ENCODE data around the gene PRICKLE4.
"Not testable (repeated sequence)": the region's sequence is repeated elsewhere in the genome, so short reads cannot be mapped to it uniquely, and the experiment has no call there.

Gene PRICKLE4

GRCh38 chr6:41766043-41766664 is 14.4 kb upstream of the PRICKLE4 start:
- H3K27me3 ChIP-seq (ENCODE audit: control insufficient read depth, insufficient read depth, low read length); H3K36me3 ChIP-seq (ENCODE audit: control insufficient read depth, insufficient read depth, low read length); H3K27ac ChIP-seq (ENCODE audit: low read depth, low read length); H3K9me3 ChIP-seq (ENCODE audit: control insufficient read depth, insufficient read depth, low read depth, low read length); H3K4me3 ChIP-seq (ENCODE audit: low read depth, low read length); H3K9ac ChIP-seq (ENCODE audit: low read length): not testable (repeated sequence)
- peaks cover 19% of the 10 kb centered on the region; the same call in 1 of the 2 replicates for H3K4me1 ChIP-seq (ENCODE audit: control insufficient read depth, insufficient read depth, low read length)

DNA sequence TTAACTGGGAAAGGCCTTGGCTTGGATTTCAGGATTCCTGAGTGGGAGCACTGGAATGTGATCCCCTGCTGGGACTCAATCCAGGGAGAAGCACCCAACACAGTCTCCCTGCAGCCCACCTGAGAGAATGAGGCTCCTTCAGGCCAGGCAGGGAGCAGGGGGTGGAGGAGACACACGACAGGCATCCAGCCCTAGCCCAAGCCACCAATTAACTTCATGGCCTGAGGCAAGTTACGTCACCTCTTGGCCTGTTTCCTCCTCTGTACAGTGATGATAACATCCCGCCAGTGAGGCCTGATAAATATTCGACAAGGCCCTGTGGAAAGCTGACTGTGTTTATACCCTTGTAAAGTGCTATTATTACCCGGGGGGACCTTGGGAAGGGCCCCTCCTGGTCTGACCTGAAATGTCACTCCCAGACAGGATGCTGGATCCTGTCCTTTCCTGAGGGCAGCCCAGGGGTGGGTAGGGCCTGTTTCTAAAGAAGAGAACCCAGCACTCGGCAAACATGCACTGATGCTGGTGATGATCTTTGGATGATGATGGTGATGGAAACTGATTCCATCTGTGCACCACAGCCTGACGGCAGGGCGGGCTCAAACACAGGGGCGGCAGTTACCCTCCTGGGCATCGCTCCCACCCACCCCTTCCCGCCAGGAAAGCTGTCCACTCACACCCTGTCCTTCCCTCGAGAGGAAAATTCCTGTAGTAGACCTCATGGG is 13.3 kb upstream of the PRICKLE4 start:
- Histone ChIP-seq H3K27ac (ENCODE audit: low read depth, low read length) (no peak overlapping the region), H3K27me3 (ENCODE audit: control insufficient read depth, insufficient read depth, low read length) (no peaks in the 10 kb centered on the region), H3K9ac (ENCODE audit: low read length) (no peak overlapping the region), H3K36me3 (ENCODE audit: control insufficient read depth, insufficient read depth, low read length) (peaks cover 18% of the 10 kb centered on the region), H3K4me1 (ENCODE audit: control insufficient read depth, insufficient read depth, low read length) (peaks cover 19% of the 10 kb centered on the region; the same call in 1 of the 2 replicates), H3K9me3 (ENCODE audit: control insufficient read depth, insufficient read depth, low read depth, low read length) (no peaks in the 10 kb centered on the region), H3K4me3 (ENCODE audit: low read depth, low read length) (no peak overlapping the region)

GRCh38 chr6:41768545-41769308 is 11.9 kb upstream of the PRICKLE4 start:
- Histone ChIP-seq H3K27ac (ENCODE audit: low read depth, low read length) (no peak overlapping the region), H3K9me3 (ENCODE audit: control insufficient read depth, insufficient read depth, low read depth, low read length) (no peaks in the 10 kb centered on the region), H3K9ac (ENCODE audit: low read length) (no peak overlapping the region), H3K27me3 (ENCODE audit: control insufficient read depth, insufficient read depth, low read length) (no peaks in the 10 kb centered on the region), H3K4me1 (ENCODE audit: control insufficient read depth, insufficient read depth, low read length) (peaks cover 19% of the 10 kb centered on the region; the same call in 1 of the 2 replicates), H3K4me3 (ENCODE audit: low read depth, low read length) (no peak overlapping the region), H3K36me3 (ENCODE audit: control insufficient read depth, insufficient read depth, low read length) (peaks cover 25% of the 10 kb centered on the region)

DNA sequence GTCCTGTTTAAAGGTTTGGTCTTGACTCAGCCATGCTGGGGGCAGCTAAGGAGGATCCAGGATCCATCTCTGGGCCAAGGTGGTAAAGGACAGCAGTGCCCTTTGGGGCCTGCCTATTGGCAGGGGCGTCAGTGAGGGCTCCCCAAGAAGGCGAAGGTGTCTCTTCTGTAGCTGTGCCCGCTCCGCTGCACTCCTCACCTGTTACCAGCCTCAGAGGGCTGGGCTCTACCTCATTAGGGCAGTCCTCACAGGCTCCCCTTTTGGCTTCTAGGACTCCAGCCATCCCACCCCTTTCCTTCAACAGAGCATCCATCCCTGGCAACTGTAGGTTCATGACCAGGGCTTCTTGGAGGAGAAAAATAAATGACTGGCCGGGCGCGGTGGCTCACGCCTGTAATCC is 11.2 kb upstream of the PRICKLE4 start:
- H3K27ac ChIP-seq (ENCODE audit: low read depth, low read length): no peak overlapping the region
- no peaks in the 10 kb centered on the region for H3K9me3 ChIP-seq (ENCODE audit: control insufficient read depth, insufficient read depth, low read depth, low read length)
- no peak overlapping the region for H3K4me3 ChIP-seq (ENCODE audit: low read depth, low read length)

GRCh38 chr6:41770381-41771057 is 10.1 kb upstream of the PRICKLE4 start:
- peaks cover 19% of the 10 kb centered on the region; the same call in 1 of the 2 replicates for H3K4me1 ChIP-seq (ENCODE audit: control insufficient read depth, insufficient read depth, low read length)
- no peaks in the 10 kb centered on the region for H3K9me3 ChIP-seq (ENCODE audit: control insufficient read depth, insufficient read depth, low read depth, low read length)
- H3K36me3 ChIP-seq (ENCODE audit: control insufficient read depth, insufficient read depth, low read length): peaks cover 40% of the 10 kb centered on the region
- no peak overlapping the region for H3K4me3 ChIP-seq (ENCODE audit: low read depth, low read length)
- H3K27ac ChIP-seq (ENCODE audit: low read depth, low read length): no peak overlapping the region
- H3K27me3 ChIP-seq (ENCODE audit: control insufficient read depth, insufficient read depth, low read length): no peaks in the 10 kb centered on the region
- no peak overlapping the region for H3K9ac ChIP-seq (ENCODE audit: low read length)

More for the DNA sequence above, 11.2 kb upstream of the PRICKLE4 start:
- peaks cover 19% of the 10 kb centered on the region; the same call in 1 of the 2 replicates for H3K4me1 ChIP-seq (ENCODE audit: control insufficient read depth, insufficient read depth, low read length)
- no peak overlapping the region for H3K9ac ChIP-seq (ENCODE audit: low read length)
- peaks cover 29% of the 10 kb centered on the region for H3K36me3 ChIP-seq (ENCODE audit: control insufficient read depth, insufficient read depth, low read length)
- no peaks in the 10 kb centered on the region for H3K27me3 ChIP-seq (ENCODE audit: control insufficient read depth, insufficient read depth, low read length)

DNA sequence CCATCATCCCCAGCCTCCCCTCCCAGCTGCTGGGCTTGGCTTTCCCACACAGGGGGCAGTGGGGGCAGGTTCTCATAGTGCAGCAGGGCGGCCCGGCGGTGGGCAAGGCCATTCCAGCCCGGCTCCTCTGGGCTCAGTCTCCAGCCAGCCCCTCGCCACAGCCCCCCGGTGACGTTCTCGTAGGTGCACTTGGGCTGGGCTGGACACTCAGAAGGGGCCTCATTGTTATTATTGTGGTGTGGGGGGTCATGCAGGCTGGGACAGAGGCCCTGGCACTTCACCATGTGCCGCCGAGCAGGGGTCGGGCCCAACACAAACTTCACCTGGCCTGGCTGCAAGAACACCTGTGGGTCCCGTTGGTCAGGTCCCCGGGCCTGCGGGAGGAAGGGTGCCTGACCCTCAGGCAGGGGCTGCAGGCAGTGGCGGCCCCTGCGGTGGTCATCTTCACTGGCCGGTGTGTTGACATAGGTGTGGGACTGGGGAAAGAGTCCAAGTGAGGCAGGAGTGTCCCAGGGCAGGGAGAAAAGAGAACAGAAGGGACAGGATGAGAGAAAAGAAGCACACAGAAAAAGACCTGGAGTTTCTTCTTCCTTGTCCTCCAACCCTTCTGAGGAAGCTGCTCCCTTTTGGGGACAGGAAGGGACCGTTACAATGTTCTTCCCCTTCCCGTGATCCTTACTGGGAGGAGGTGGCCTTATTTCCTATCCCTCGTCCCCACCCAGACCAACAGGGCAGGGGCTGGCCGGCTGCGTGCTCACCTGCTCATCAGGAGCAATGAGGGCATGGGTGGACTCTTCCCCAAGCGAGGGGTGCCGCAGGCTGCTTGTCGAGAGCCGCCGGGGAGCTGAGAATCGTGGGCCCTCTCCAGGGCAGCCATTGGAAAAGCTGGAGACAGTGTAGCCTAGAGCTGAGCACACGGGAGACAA is 9.3 kb upstream of the PRICKLE4 start:
- Histone ChIP-seq H3K9me3 (ENCODE audit: control insufficient read depth, insufficient read depth, low read depth, low read length) (no peaks in the 10 kb centered on the region), H3K27me3 (ENCODE audit: control insufficient read depth, insufficient read depth, low read length) (no peaks in the 10 kb centered on the region), H3K9ac (ENCODE audit: low read length) (no peak overlapping the region), H3K4me3 (ENCODE audit: low read depth, low read length) (no peak overlapping the region), H3K36me3 (ENCODE audit: control insufficient read depth, insufficient read depth, low read length) (peaks cover 41% of the 10 kb centered on the region), H3K4me1 (ENCODE audit: control insufficient read depth, insufficient read depth, low read length) (peaks cover 19% of the 10 kb centered on the region; the same call in 1 of the 2 replicates), H3K27ac (ENCODE audit: low read depth, low read length) (no peak overlapping the region)

- no peaks in the 10 kb centered on the region for H3K27me3 ChIP-seq (ENCODE audit: control insufficient read depth, insufficient read depth, low read length)
- no peak overlapping the region for H3K4me3 ChIP-seq (ENCODE audit: low read depth, low read length)
- no peak overlapping the region for H3K9ac ChIP-seq (ENCODE audit: low read length)
- peaks cover 41% of the 10 kb centered on the region for H3K36me3 ChIP-seq (ENCODE audit: control insufficient read depth, insufficient read depth, low read length)
- H3K4me1 ChIP-seq (ENCODE audit: control insufficient read depth, insufficient read depth, low read length): peaks cover 7% of the 10 kb centered on the region
- no peaks in the 10 kb centered on the region for H3K9me3 ChIP-seq (ENCODE audit: control insufficient read depth, insufficient read depth, low read depth, low read length)
- H3K27ac ChIP-seq (ENCODE audit: low read depth, low read length): no peak overlapping the region
These were observed 5.7 kb upstream of the PRICKLE4 start for GRCh38 chr6:41774841-41775240.

DNA sequence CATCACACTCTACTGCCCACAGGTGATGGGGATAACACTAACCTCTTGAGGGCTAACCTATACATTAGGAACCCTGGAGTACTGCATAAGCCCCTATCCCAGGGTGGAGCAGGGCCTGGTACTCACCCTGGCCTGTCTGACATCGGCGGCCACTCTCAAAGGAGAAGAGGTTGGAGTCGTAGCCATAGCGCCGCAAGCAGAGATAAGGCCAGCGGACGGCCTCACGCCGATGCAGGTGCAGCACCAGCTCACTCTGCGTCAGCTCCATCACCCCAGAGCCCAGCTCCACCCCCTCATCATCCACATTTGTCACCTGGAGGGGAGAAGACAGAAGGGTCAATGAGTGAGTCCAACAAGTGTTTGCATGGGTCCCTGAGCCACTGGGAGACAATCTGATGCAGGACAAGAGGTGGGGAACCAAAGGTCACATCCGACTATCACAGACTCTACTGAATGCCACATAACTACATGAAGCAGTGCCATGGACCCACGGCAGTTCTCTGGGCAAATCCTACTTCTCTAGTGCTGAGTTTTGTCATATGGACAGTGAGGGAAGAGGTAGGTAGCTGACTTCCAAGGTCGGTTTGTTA is 5.2 kb upstream of the PRICKLE4 start:
- Histone ChIP-seq H3K27ac (ENCODE audit: low read depth, low read length) (no peak overlapping the region), H3K4me1 (ENCODE audit: control insufficient read depth, insufficient read depth, low read length) (peaks cover 7% of the 10 kb centered on the region), H3K9ac (ENCODE audit: low read length) (no peak overlapping the region), H3K9me3 (ENCODE audit: control insufficient read depth, insufficient read depth, low read depth, low read length) (no peaks in the 10 kb centered on the region), H3K4me3 (ENCODE audit: low read depth, low read length) (no peak overlapping the region), H3K36me3 (ENCODE audit: control insufficient read depth, insufficient read depth, low read length) (peaks cover 38% of the 10 kb centered on the region), H3K27me3 (ENCODE audit: control insufficient read depth, insufficient read depth, low read length) (no peaks in the 10 kb centered on the region)

GRCh38 chr6:41777551-41778285 is 2.9 kb upstream of the PRICKLE4 start:
- peaks cover 19% of the 10 kb centered on the region for H3K36me3 ChIP-seq (ENCODE audit: control insufficient read depth, insufficient read depth, low read length)
- no peak overlapping the region for H3K9ac ChIP-seq (ENCODE audit: low read length)
- peaks cover 19% of the 10 kb centered on the region for H3K27me3 ChIP-seq (ENCODE audit: control insufficient read depth, insufficient read depth, low read length)
- H3K4me1 ChIP-seq (ENCODE audit: control insufficient read depth, insufficient read depth, low read length): peaks cover 12% of the 10 kb centered on the region
- H3K27ac ChIP-seq (ENCODE audit: low read depth, low read length): no peak overlapping the region
- no peaks in the 10 kb centered on the region for H3K9me3 ChIP-seq (ENCODE audit: control insufficient read depth, insufficient read depth, low read depth, low read length)
- no peak overlapping the region for H3K4me3 ChIP-seq (ENCODE audit: low read depth, low read length)
